OCI-LY1 (cell line): ENCODE measurements around the gene SULF2.

Source experiments
- EZH2 ChIP-seq: fragments of 200-600 bp; sonication (generic), shearing (Covaris generic); IDR thresholded peaks from 2 replicates; pipeline ENCODE4 v1.8.0; 2017; ENCODE audit warnings: borderline replicate concordance, mixed run types, mild to moderate bottlenecking, antibody characterized with exemption, low read length, moderate library complexity, mixed read lengths
- TF ChIP-seq, protein P1 (sequence below): fragments of 200-600 bp; sonication (generic), shearing (Covaris generic); IDR thresholded peaks from 2 replicates; pipeline ENCODE4 v1.5.1; 2017; ENCODE audit warnings: mild to moderate bottlenecking, antibody characterized with exemption, low read length, moderate library complexity, mixed read lengths

DNA sequence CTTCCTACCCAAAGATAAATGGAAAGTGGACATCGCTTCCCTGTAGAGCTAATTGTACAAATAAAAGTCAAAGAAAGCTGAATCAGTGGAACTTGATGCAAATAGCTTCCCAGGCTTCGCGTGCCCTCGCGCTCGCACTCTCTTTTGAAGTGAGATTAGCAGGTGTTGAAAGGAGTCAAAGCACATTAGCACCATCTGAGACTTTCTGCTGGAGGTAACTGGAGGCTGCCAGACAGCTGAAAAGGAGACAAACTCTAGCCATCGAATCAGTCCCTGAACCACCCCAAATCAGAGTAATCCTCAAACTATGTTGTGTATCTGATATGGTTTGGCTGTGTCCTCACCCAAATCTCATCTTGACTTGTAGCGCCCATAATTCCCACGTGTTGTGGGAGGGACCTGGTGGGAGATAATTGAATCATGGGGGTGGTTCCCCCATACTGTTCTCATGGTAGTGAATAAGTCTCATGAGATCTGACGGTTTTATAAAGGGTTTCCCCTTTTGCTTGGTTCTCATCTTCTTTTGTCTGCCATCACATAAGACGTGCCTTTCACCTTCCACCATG is 23.7 kb downstream of the SULF2 start:
- TF ChIP-seq EZH2: no peak
- TF ChIP-seq, protein P1, sequence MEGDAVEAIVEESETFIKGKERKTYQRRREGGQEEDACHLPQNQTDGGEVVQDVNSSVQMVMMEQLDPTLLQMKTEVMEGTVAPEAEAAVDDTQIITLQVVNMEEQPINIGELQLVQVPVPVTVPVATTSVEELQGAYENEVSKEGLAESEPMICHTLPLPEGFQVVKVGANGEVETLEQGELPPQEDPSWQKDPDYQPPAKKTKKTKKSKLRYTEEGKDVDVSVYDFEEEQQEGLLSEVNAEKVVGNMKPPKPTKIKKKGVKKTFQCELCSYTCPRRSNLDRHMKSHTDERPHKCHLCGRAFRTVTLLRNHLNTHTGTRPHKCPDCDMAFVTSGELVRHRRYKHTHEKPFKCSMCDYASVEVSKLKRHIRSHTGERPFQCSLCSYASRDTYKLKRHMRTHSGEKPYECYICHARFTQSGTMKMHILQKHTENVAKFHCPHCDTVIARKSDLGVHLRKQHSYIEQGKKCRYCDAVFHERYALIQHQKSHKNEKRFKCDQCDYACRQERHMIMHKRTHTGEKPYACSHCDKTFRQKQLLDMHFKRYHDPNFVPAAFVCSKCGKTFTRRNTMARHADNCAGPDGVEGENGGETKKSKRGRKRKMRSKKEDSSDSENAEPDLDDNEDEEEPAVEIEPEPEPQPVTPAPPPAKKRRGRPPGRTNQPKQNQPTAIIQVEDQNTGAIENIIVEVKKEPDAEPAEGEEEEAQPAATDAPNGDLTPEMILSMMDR: no peak
